ENCODE results near the gene AUTS2.

The AUTS2 gene

GRCh38 chr7:70307544-70308106 lies 709.4 kb downstream of the AUTS2 start:
- DNase-seq (ENCODE audit: low spot score), result no peak

GRCh38 chr7:70312336-70312735 lies 714.1 kb downstream of the AUTS2 start:
- DNase-seq (ENCODE audit: low spot score), result no peak

- no peak for DNase-seq (ENCODE audit: low spot score)
Observed at GRCh38 chr7:70313271-70313670, 715.0 kb downstream of the AUTS2 start.

GRCh38 chr7:70313687-70314086 lies 715.4 kb downstream of the AUTS2 start:
- no peak for DNase-seq (ENCODE audit: low spot score)

- DNase-seq (ENCODE audit: low spot score), result no peak
Observed at GRCh38 chr7:70314221-70314620, 715.9 kb downstream of the AUTS2 start.

GRCh38 chr7:70316745-70317144 lies 718.5 kb downstream of the AUTS2 start:
- DNase-seq (ENCODE audit: low spot score), result no peak

- peak; percentile 31 for DNase-seq (ENCODE audit: low spot score)
Observed at GRCh38 chr7:70317356-70317755, 719.1 kb downstream of the AUTS2 start.

- DNase-seq (ENCODE audit: low spot score), result no peak
Observed at GRCh38 chr7:70318511-70318910, 720.2 kb downstream of the AUTS2 start.

- DNase-seq (ENCODE audit: low spot score), result no peak
Observed at GRCh38 chr7:70319057-70319456, 720.8 kb downstream of the AUTS2 start.

GRCh38 chr7:70321016-70321590 lies 722.8 kb downstream of the AUTS2 start:
- no peak for DNase-seq (ENCODE audit: low spot score)

- no peak for DNase-seq (ENCODE audit: low spot score)
Observed at GRCh38 chr7:70322856-70323255, 724.6 kb downstream of the AUTS2 start.

GRCh38 chr7:70325509-70326101 lies 727.3 kb downstream of the AUTS2 start:
- peak; percentile 86 for DNase-seq (ENCODE audit: low spot score)

- DNase-seq (ENCODE audit: low spot score), result no peak
Observed at GRCh38 chr7:70334295-70334694, 736.0 kb downstream of the AUTS2 start.

- DNase-seq (ENCODE audit: low spot score), result no peak
Observed at GRCh38 chr7:70334871-70335270, 736.6 kb downstream of the AUTS2 start.

- no peak for DNase-seq (ENCODE audit: low spot score)
Observed at GRCh38 chr7:70336536-70336935, 738.3 kb downstream of the AUTS2 start.

- DNase-seq (ENCODE audit: low spot score), result no peak
Observed at GRCh38 chr7:70338015-70338414, 739.7 kb downstream of the AUTS2 start.

GRCh38 chr7:70340236-70340635 lies 742.0 kb downstream of the AUTS2 start:
- DNase-seq (ENCODE audit: low spot score), result no peak

- no peak for DNase-seq (ENCODE audit: low spot score)
Observed at GRCh38 chr7:70341446-70341845, 743.2 kb downstream of the AUTS2 start.

GRCh38 chr7:70343519-70343918 lies 745.2 kb downstream of the AUTS2 start:
- no peak for DNase-seq (ENCODE audit: low spot score)

- DNase-seq (ENCODE audit: low spot score), result no peak
Observed at GRCh38 chr7:70344726-70345125, 746.5 kb downstream of the AUTS2 start.

GRCh38 chr7:70346844-70347462 lies 748.7 kb downstream of the AUTS2 start:
- DNase-seq (ENCODE audit: low spot score), result no peak

GRCh38 chr7:70347463-70348254 lies 749.4 kb downstream of the AUTS2 start:
- DNase-seq (ENCODE audit: low spot score), result no peak

GRCh38 chr7:70349031-70349430 lies 750.8 kb downstream of the AUTS2 start:
- DNase-seq (ENCODE audit: low spot score), result no peak
